ENCODE results near the gene ALPL.

ALPL gene

DNA sequence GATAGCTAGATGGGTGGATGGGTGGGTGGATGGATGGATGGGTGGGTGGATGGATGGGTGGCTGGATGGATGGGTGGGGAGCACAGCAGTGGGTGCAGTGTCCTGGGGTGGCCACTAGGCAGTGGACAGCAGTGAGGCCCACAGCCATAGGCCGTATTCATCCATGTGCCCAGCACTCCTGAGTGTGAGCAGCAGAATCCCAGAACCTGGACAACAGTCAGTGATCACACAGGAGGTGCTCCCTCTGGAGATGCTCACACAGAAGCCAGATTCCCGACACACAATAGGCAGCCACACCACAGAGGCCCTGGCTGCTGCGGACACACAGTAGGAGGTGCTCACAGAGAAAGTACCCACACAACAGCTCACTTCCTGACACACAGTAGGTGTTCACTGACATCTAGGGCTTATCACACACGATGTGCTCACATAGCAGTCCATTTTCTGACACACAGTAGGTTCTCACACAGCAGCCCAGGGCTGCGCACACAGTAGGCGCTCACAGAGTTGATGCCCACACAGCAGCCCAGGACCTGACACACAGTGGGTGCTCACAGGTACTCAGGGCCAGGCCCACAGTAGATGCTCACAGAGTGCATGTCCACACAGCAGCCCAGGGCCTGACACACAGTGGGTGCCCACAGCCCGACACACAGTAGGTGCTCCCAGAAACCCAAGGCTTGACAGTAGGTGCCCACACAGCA lies 95.9 kb downstream of the ALPL start:
- ATAC-seq (ENCODE audit: low read depth), result no peak
- TF ChIP-seq, protein P1, sequence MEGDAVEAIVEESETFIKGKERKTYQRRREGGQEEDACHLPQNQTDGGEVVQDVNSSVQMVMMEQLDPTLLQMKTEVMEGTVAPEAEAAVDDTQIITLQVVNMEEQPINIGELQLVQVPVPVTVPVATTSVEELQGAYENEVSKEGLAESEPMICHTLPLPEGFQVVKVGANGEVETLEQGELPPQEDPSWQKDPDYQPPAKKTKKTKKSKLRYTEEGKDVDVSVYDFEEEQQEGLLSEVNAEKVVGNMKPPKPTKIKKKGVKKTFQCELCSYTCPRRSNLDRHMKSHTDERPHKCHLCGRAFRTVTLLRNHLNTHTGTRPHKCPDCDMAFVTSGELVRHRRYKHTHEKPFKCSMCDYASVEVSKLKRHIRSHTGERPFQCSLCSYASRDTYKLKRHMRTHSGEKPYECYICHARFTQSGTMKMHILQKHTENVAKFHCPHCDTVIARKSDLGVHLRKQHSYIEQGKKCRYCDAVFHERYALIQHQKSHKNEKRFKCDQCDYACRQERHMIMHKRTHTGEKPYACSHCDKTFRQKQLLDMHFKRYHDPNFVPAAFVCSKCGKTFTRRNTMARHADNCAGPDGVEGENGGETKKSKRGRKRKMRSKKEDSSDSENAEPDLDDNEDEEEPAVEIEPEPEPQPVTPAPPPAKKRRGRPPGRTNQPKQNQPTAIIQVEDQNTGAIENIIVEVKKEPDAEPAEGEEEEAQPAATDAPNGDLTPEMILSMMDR (IDR thresholded peaks at IDR 0.05; ENCODE audit: poor library complexity, severe bottlenecking), result no peak

DNA sequence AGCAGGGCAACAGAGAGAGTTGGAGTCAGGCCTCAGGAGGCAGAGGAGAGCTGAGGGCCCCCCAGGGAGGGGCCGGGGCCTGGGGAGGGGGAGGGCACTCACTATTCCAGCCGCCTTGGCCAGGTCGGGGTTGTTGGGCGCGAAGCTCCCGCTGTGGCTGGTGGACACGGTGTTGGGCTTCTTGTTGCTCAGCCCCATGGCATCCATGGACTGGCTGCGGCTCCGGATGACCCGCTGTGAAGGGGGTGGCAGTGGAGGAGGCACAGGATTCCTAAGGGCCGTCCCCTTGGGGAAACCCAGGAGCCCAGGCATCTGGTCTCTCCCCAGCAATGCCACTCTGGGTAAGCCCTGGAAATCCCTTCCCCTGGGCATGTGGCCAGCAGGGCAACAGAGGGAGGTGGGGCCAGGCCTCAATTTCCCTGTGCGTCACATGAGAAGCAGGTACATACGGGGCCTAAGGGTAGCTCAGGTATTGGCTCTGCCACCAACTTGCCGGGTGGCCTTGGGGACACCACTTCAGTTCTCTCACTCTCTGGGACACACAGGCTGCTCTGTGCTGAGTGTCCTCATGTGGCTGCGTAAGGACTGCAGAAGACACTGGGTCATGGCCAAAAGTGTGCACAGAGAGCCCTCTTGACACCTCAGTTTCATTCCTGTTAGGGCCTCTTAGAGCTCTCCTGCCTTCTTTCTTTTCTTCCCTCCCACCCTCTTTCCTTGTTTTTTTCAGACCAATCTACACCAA lies 96.9 kb downstream of the ALPL start:
- TF ChIP-seq, protein P1 (IDR thresholded peaks at IDR 0.05; ENCODE audit: poor library complexity, severe bottlenecking), result no peak
- Histone ChIP-seq H3K36me3 (ENCODE audit: low read depth) (no peaks in the 10 kb centered on the region), H3K4me1 (ENCODE audit: insufficient read depth, poor library complexity, severe bottlenecking) (no peaks in the 10 kb centered on the region), H3K9me3 (ENCODE audit: severe bottlenecking) (no peaks in the 10 kb centered on the region), H3K4me3 (ENCODE audit: severe bottlenecking) (no peak overlapping the region), H3K27me3 (ENCODE audit: insufficient read depth, poor library complexity, severe bottlenecking) (no peaks in the 10 kb centered on the region), H3K27ac (ENCODE audit: poor library complexity, severe bottlenecking) (no peak overlapping the region)
- ATAC-seq (ENCODE audit: low read depth) (no peak), DNase-seq (ENCODE audit: low spot score) (no peak)

More for the DNA sequence above, 95.9 kb downstream of the ALPL start:
- Histone ChIP-seq H3K36me3 (ENCODE audit: low read depth) (no peaks in the 10 kb centered on the region), H3K4me1 (ENCODE audit: insufficient read depth, poor library complexity, severe bottlenecking) (no peaks in the 10 kb centered on the region), H3K4me3 (ENCODE audit: severe bottlenecking) (no peak overlapping the region), H3K9me3 (ENCODE audit: severe bottlenecking) (no peaks in the 10 kb centered on the region), H3K27me3 (ENCODE audit: insufficient read depth, poor library complexity, severe bottlenecking) (no peaks in the 10 kb centered on the region), H3K27ac (ENCODE audit: poor library complexity, severe bottlenecking) (no peak overlapping the region)
- DNase-seq (ENCODE audit: low spot score), result no peak

DNA sequence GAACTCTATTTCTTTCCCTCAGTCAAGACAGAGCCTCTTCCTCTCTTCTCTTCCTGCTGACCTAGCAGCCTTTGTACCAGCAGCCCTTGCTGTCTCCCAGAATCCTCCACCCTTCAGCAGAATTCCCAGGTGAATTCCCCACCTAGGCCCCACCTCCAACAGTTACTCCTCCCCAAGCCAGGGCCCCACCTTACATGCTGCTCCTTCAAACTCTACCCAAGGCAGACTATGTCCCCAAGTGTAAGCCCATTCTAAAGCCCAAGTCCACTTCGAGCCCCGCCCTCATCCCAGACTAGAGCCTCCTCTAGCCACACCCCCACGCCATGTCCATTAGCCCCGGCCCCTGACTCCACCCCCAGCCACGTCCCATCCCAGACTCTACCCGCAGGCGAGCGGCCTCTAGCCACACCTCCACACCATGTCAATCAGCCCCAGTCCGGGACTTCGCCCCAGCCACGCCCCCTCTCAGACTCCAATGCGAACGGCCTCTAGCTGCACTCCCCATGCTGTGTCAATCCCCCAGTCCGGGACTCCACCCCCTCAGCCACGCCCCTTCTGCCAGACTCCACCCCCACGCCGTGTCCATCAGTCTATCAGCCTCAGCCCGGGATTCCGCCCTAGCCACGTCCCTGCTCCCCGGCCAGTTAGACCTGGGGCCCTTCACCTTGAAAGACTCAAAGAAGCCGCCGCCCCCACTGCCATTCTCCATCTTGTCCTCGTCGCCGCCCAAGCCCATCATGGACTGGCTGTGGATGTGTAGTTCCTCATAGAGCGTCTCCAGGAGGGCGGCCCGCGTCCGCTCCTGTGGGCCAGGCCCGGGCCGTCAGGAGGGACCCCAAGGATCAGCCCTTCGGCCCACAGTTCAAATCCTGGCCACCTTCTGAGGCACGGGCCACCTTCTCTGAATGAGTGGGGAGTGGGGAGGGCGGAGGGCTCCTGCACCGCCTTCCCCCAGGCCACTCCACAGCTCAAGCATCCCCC lies 98.6 kb downstream of the ALPL start:
- no peaks in the 10 kb centered on the region for H3K9me3 ChIP-seq (ENCODE audit: severe bottlenecking)
- H3K4me3 ChIP-seq (ENCODE audit: severe bottlenecking), result no peak overlapping the region
- peak; percentile 85 for DNase-seq (ENCODE audit: low spot score)
- no peaks in the 10 kb centered on the region for H3K27me3 ChIP-seq (ENCODE audit: insufficient read depth, poor library complexity, severe bottlenecking)
- no peak overlapping the region for H3K27ac ChIP-seq (ENCODE audit: poor library complexity, severe bottlenecking)
- ATAC-seq (ENCODE audit: low read depth), result peak; percentile 74
- H3K4me1 ChIP-seq (ENCODE audit: insufficient read depth, poor library complexity, severe bottlenecking), result no peaks in the 10 kb centered on the region
- TF ChIP-seq, protein P1 (IDR thresholded peaks at IDR 0.05; ENCODE audit: poor library complexity, severe bottlenecking), result no peak
- no peaks in the 10 kb centered on the region for H3K36me3 ChIP-seq (ENCODE audit: low read depth)

DNA sequence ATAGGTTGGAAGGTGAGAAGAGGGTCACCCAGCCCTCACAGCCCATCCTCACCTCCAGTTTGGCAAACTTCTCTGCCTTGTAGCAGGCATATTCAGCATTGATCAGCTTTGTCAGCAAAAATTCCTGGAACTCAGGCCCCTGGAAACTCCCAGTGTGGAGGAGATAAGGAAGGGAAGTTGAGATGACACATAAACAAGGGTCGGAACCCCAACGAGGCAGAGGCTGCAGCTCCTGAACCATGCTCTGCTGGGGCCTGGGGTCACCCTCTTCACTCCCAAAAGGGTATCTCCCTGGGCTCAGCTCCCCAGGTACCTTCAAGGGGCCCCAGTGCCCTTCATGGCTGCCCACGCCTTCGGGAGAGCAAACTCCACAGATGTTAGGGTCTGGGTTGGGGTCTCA lies 99.6 kb downstream of the ALPL start:
- Histone ChIP-seq H3K36me3 (ENCODE audit: low read depth) (no peaks in the 10 kb centered on the region), H3K4me3 (ENCODE audit: severe bottlenecking) (no peak overlapping the region), H3K4me1 (ENCODE audit: insufficient read depth, poor library complexity, severe bottlenecking) (no peaks in the 10 kb centered on the region), H3K27ac (ENCODE audit: poor library complexity, severe bottlenecking) (no peak overlapping the region), H3K27me3 (ENCODE audit: insufficient read depth, poor library complexity, severe bottlenecking) (no peaks in the 10 kb centered on the region), H3K9me3 (ENCODE audit: severe bottlenecking) (no peaks in the 10 kb centered on the region)
- no peak for DNase-seq (ENCODE audit: low spot score)
- ATAC-seq (ENCODE audit: low read depth), result no peak
- TF ChIP-seq, protein P1 (IDR thresholded peaks at IDR 0.05; ENCODE audit: poor library complexity, severe bottlenecking), result no peak
